ENCODE results near the gene MYL9.
"Not testable (repeated sequence)": the region's sequence is repeated elsewhere in the genome, so short reads cannot be mapped to it uniquely, and the experiment has no call there.

The MYL9 gene

GRCh38 chr20:36549942-36550789, 8.8 kb downstream of the MYL9 start:
- DNase-seq: no peak

GRCh38 chr20:36550790-36551299, 9.5 kb downstream of the MYL9 start:
- no peak for DNase-seq

GRCh38 chr20:36555248-36555647, 13.9 kb downstream of the MYL9 start:
- DNase-seq: no peak

- DNase-seq: no peak
These were observed 21.4 kb downstream of the MYL9 start for GRCh38 chr20:36562724-36563123.

GRCh38 chr20:36563374-36563773, 22.1 kb downstream of the MYL9 start:
- DNase-seq: no peak

- not testable (repeated sequence) for DNase-seq
These were observed 22.9 kb downstream of the MYL9 start for GRCh38 chr20:36564078-36564725.

GRCh38 chr20:36564726-36565121, 23.4 kb downstream of the MYL9 start:
- peak; percentile 39 for DNase-seq

- DNase-seq: no peak
These were observed 24.2 kb downstream of the MYL9 start for GRCh38 chr20:36565520-36565919.

- no peak for DNase-seq
These were observed 28.6 kb downstream of the MYL9 start for GRCh38 chr20:36569847-36570429.

GRCh38 chr20:36571564-36572504, 30.5 kb downstream of the MYL9 start:
- no peak for DNase-seq

- DNase-seq: peak; percentile 80
These were observed 31.4 kb downstream of the MYL9 start for GRCh38 chr20:36572701-36573102.

- DNase-seq: peak; percentile 90
These were observed 31.9 kb downstream of the MYL9 start, which contains the start of gene TGIF2 for GRCh38 chr20:36573103-36573797. TGIF2 (plus strand) TSS chr20:36573597; CDS start chr20:36578775, 5,178 bp downstream.

GRCh38 chr20:36573798-36574365, 32.6 kb downstream of the MYL9 start:
- no peak for DNase-seq

GRCh38 chr20:36574366-36575135, 33.2 kb downstream of the MYL9 start:
- DNase-seq: peak; percentile 32

- no peak for DNase-seq
These were observed 34.7 kb downstream of the MYL9 start for GRCh38 chr20:36576081-36576445.

GRCh38 chr20:36578356-36579041, 37.2 kb downstream of the MYL9 start:
- DNase-seq: no peak

- DNase-seq: no peak
These were observed 38.8 kb downstream of the MYL9 start for GRCh38 chr20:36579996-36580545.

- no peak for DNase-seq
These were observed 41.0 kb downstream of the MYL9 start for GRCh38 chr20:36582322-36582721.

- no peak for DNase-seq
These were observed 41.5 kb downstream of the MYL9 start for GRCh38 chr20:36582821-36583220.

GRCh38 chr20:36584018-36584481, 42.7 kb downstream of the MYL9 start:
- no peak for DNase-seq
